ENCODE results near the gene TRPM3.

TRPM3 gene

DNA sequence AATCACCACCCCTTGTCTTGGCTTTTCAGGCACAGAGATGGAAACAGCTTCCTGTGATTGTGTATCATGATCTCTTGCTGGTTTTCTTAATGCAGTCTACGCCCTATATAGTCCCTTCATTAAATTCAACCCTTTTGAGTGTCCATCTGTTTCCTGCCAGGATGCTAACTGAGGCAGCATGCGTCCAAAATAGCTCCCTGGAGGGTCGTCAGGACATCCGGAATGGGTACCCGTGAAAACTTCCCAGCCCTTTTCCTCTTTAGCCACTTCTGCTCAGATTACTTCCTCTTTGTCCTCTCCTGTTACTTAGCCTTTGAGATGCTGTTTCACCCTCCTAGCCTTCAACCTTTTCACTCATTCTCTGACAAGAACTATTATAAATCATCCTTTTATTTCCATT is 627.2 kb downstream of the TRPM3 start:
- DNase-seq: no peak

DNA sequence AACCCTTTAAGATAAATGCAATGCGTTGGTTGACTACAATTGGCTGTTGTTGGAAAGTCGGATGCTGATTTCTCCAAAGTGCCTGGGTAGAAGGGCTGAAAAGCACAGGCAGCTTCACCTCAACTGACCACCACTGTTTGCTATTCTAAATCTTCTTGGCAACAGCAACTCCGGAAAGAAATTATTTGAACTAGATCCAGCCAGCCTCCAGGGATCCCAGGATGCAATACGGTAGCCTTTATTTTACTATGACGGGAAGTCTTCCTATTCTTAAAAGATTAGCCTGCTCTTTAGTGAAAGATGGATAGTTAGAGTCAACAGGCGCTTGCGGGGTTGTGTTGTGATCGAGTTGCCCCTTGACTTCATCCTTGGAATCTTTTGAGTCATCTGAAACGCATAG is 628.4 kb downstream of the TRPM3 start:
- DNase-seq: no peak

DNA sequence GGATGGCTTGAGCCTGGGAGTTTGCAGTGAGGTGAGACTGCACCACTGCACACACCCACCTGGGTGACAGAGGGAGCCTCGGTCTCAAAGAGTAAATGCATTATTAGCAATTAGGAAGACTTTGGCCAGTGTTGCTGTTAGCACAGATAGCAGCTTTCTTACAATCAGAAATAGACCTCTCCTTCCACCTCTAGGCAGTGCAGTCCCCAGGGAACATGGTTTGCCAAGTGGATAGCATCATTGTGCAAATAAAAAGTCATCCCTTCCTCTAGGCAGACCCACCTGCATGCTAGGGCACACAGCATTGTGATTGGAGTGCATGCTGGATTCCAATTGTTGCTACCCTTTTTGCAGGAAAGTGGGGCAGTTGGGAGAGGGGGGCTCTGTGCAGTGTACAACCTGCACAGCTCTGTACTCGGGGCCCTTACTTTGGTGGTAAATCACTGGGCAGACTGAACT is 629.1 kb downstream of the TRPM3 start:
- no peak for DNase-seq

DNA sequence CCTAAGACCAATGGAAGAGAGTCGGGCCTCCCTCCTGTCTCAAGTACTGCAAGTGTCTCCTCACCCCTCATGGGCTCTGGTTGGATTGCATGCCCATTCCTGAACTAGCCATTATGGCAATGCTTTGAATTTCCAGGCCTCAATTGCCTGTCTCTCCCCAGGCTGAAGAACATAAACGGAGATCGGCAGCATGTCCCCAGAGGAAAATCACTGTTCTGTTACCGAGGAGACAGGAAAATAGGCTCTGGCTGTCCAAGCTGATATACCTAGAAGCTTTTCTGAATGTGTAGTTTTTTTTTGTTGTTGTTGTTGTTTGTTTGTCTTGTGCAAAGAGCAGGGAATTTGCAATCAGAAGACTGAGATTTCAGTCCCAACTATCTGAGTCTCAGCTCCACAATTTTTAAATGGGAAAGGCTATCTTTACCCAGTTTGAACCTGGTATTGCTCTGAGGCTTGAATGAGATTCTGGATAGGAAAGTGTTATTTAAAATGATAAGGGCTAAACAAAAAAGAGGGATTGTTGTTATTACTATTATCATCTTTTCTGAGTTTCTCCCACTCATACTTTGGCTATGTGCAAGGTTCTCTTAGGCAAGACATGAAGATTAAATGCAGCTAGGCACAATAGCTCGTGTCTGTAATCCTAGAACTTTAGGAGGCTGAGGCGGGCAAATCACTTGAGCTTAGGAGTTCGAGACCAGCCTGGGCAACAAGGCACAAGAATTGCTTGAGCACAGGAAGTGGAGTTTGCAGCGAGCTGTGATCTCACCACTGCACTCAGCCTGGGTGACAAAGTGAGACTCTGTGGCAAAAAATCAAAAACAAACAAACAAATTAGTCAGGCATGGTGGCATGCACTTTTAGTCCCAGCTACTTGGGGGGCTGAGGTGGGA is 629.7 kb downstream of the TRPM3 start:
- no peak for DNase-seq

DNA sequence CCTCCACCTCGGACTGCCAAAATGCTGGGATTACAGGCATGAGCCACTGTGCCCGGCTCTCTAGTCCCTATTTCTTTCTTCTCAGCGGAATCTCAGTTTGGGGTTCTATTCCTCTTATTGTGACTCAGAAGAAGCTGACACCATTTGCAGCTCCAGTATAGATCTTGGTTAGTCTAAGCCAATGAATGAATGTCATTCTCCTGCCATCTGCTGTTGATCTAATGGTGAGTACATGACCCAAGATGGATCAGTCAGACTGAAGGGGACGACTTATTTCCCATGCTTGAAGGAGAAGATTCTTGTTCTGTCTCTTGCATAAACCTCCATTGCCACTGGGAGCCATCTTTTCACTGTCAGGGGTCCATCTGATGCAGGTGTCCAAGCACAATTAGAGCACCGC is 630.9 kb downstream of the TRPM3 start:
- peak; percentile 25 for DNase-seq

DNA sequence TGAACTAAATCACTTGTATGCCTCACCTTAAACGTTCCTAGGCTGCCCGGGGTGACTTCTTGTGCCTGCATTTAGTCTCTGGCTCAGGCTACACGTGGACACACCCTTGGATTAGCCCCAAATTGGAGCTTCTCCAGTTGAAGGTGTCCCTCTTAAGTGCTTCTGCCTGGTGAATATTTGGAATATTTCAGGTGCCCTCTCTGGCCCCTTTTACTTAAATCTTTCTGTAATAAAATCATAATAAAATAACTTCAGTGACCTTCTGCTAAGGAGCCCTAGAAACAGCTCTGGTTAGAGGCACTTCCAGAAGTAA is 632.7 kb downstream of the TRPM3 start:
- DNase-seq: no peak

DNA sequence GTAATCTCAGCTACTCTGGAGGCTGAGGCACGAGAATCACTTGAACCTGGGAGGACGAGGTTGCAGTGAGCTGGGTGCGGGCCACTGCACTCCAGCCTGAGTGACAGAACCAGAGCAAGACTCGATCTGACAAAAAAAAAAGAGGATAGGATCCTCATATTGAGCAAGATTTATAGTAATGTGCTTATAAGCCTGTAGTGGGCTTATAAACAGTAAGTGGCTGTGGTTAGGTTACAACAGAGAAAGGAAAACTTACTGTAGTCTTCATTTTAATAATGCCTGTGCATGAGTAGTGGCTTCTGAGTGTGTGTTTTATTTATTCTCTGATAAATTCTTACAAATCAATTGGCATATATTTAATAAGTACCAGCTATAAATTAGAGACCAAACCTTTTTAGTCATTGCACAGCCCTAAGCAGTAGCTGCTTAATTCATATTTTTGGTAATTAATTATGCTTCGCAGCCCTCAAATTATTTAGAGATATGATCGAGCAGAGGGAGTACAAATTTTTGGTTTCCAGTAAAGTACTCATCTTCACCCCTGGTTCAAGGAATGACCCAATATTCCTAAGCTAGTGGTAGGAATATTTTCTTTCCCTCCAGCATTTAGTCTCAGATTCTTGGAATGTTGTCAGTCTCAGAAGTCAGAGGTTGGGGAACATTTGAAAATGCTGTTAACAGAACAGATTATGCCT is 633.2 kb downstream of the TRPM3 start:
- DNase-seq: no peak

DNA sequence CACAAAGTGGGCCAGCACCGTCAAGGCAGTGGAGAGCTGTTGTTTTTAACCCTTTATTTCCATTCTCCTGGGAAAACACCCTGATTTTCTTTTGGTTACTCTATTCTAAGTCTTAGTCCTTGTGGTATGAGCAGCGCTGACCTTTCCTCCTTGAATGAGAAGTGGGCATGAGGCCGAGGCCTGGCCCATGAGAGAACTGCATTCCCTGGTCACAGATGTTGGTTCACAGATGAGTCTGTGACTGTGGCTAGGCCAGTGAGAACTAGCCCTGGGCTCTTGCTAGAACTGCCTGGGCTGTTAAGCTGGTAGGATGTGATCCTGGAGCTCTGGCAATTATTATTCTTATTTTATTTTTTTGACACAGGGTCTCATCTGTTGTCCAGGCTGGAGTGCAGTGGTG is 635.3 kb downstream of the TRPM3 start:
- DNase-seq: no peak

DNA sequence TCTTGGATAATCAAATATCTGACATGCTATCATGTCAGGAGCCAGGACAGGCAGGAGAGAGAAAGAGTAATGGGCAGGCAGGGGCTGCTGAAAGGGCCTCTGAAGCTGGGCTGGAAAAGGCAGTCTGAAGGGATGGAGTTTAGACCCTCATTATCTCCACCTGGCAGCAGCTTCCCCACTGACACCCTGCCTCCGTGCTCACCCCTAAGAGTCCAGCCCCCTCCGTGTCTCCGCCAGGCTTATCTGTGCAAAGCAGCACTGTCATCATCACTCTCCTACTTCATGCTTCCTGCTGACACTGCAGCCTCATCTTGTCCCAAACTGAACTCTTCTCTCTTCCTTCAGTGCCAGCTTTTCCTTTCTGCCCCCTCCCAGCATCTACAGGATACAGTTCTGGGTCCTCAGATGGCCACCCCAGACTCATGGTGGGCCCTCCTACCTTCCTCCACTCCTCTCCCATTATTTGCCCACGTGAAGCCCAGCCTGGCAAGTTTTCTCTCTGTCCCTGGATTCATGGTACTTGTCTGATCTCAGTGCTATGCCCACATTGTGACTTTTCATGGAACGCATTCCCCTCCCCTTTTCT is 636.1 kb downstream of the TRPM3 start:
- DNase-seq: no peak

DNA sequence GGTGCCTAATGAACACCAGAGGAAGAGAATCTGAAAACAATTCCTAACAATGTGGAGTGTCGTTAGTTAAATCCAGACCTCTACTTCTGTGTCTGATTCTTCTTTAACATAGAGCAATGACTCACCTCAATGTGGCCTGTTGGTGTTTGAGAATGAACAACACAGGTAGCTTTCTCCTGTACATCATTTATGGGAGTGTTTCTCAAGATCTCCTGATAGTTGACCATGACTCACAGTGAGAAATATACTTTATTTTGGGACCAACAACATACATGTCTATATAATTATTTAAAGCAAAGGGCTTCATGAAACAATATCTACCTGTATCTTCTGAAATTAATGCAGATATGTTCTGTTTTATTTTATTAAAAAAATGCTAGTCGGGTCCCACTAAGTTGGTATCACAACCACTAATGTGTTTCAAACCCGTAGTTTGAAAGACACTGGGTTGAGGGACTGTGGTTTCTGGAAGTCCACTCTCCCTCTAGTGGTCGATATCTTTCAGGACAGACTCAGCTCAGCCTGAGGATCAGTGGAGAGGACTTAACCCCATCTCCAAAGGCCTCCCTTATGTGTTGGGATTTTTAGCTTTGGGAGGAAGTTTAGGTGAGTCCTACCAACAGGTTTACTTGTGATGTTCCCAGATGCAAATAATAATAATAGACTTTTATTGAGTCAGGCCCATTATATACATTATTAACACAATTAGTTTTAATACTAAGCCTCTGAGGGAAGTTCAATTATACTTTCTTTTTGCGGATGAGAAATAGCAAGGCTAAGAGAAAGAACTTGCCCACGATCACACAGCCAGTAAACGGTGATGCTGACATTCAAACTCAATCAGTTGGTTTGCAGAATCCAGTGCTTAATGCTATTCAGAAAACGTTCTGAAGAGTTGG is 636.9 kb downstream of the TRPM3 start:
- peak; percentile 62 for DNase-seq

DNA sequence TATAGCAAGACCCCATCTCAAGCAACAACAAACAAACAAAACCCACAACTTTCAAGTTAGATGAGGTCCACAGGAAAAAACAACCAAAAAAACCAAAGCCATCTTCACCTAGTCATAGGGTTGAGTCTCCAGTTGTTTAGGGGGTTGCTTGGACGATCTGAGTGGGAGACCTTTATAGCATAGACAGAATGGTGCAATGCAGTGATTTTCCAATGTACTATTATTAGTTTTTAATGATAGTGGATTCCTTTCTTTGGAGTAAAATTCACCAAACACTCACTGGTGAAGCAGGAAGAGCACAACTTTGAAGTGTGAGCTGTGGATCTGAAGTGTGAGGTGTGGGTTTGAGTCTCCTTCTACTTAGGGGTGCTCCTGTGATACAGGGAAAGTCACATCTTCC is 640.0 kb downstream of the TRPM3 start:
- DNase-seq: no peak

DNA sequence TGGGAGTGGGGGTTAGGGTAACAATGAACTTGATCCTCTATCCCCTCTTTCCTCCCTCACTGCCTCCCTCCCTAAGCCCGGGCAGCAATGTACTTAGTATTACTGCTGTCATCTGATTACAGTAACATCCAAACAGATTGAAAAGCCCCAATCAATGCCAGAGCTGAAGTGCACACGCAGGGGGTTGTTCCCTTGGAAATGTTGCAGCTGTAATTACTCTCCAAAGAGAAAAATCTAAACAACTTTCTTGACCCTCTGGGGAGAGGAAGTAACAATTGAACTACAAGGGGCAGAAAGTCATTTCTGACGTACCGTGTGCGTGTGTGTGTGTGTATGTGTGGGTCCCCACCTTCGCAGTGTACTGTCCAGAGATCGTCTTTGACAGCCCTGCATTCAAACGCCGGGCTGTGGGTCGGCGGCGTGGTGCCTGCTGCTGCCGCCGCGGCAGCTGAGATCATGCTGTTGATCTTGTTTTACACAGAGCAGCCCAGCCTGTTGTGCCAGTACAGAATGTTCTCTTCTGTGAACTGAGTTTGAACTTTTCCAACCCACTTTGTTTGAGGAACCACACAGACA is 640.9 kb downstream of the TRPM3 start:
- no peak for DNase-seq

DNA sequence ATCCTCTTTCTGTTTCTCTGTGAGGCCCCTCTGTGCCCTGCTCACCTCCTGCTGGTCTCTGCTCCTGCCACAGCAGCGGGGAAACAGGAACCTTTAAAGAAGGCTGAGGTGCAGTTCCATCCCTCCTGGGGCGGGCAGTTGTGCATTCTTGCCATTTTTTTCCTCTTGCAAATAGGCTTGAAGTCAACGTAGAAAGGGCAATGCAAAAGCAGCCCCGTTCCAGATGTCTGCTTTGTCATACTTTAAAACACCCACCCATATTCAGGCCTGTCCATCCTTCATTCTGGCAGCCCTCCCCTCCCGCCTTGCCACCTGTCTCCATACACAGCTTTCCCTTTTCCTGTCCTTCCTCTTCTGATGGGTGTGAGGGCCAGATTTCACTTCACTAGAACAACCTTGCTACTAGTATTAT is 641.5 kb downstream of the TRPM3 start:
- DNase-seq: no peak
